ENCODE measurements around the gene IFNA1.
"Not testable (repeated sequence)": the region's sequence is repeated elsewhere in the genome, so short reads cannot be mapped to it uniquely, and the experiment has no call there.

Gene IFNA1

DNA sequence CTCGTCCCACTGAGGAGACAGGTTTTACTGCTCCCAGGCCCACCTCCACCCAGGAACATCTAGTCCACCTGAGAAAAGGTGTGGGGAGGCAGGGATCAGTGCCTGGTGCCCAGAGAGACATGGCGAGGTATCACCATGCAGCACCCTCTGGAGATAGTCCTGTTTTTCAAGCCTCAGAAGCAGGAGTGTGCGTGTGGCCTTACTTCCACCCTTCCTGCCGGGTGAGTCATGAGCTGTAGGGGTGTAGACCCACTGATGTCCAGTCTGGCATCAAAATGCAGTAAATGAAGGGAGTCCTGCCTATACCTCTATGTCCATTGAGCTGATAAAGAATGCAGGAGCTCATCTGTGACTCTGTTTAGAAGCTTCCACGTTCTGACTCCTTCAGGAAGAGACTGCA is 9.1 kb downstream of the IFNA1 start:
- not testable (repeated sequence) for DNase-seq

- no peak for DNase-seq
Observed at GRCh38 chr9:21450733-21451394, 10.6 kb downstream of the IFNA1 start.

GRCh38 chr9:21452681-21453080 is 12.4 kb downstream of the IFNA1 start:
- DNase-seq, result no peak

DNA sequence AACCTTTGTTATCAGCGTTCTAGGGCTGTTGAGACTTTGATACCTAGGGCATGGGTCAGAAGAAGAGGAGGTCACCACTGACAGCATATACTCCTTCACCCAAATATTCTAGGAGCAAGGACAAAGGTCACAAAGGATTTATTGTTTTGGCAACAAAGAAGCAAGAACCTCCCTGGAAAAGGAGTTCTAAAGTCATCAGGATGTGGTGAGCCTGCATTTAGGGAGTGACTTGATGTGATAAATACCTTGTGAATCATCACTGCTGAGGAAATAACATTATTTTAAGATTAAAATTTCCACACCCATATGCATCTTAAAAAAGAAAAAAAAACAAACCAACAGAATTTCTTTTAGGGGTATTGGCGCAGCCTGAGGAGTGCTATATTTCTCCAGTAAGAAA is 13.9 kb downstream of the IFNA1 start:
- DNase-seq, result no peak

DNA sequence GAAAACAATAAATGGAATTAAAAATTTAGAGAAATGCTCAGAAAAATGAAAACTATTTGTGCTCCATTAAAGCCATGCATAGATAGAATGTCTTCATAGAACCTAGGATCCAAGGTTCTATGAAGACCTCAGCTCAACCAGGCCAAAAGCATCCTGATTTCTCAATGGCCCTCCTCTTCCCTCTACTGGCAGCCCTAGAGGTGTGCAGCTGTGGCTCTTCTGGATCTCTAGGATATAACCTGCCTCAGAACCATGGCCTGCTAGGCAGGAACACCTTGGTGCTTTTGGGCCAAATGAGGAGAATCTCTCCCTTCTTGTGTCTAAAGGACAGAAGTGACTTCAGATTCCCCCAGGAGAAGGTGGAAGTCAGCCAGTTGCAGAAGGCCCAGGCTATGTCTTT is 15.1 kb downstream of the IFNA1 start:
- peak; percentile 8 to 41 for DNase-seq

GRCh38 chr9:21461377-21461776 is 21.1 kb downstream of the IFNA1 start:
- DNase-seq, result no peak

- DNase-seq, result no peak
Observed at GRCh38 chr9:21465138-21465537, 24.9 kb downstream of the IFNA1 start.

DNA sequence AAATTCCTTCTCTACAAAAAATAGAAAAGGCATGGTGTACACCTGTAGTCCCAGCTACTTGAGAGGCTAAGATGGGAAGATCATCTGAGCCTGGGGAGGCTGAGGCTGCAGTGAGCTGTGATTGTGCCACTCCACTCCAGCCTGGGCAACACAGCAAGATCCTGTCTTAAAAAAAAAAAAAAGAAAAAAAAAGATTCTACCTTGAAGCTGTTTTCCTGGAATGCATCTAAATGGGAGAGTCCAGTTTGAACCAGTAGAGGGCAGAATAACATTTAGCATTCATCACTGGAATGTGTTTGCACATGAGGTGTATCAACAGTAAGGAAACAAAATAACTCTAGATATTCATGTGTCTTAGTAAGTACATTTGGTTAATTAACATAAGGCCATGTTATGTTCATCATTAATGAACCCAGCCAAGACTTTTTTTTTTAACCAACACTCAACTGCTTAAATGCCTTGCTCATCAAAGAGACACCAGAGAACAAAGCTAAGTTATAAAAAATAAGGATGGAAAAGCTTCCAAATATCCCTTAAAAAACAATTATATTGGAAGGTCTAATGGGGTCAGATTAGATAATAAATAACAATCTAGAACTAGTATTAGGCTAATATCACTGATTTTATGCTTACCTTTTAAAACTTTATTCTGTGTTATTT is 25.8 kb downstream of the IFNA1 start:
- peak in 1 of 2 donors; percentile 68 for DNase-seq

GRCh38 chr9:21470126-21470525 is 29.9 kb downstream of the IFNA1 start:
- DNase-seq, result no peak

DNA sequence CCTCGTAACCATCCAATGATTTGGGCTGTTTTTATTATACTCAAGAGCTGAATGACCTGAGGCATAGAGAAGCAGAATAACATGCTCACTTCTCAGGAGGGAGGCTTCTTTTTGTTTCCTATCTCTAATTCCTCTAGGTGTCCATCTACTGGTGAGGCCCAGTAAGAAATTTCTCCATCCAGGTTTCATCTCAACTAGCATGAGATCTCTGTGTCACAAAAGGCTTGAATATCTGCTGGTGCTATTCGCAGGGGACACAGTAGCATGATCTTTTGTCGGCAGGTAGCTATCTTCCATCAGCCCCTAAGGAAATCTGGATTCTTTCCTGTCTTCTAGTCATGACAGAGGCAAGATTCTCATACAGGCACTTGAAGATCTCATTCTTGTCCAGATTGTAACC is 33.0 kb downstream of the IFNA1 start:
- no peak for DNase-seq

- DNase-seq, result no peak
Observed at GRCh38 chr9:21477466-21477865, 37.2 kb downstream of the IFNA1 start.

GRCh38 chr9:21479152-21479702 is 39.0 kb downstream of the IFNA1 start:
- DNase-seq, result no peak

DNA sequence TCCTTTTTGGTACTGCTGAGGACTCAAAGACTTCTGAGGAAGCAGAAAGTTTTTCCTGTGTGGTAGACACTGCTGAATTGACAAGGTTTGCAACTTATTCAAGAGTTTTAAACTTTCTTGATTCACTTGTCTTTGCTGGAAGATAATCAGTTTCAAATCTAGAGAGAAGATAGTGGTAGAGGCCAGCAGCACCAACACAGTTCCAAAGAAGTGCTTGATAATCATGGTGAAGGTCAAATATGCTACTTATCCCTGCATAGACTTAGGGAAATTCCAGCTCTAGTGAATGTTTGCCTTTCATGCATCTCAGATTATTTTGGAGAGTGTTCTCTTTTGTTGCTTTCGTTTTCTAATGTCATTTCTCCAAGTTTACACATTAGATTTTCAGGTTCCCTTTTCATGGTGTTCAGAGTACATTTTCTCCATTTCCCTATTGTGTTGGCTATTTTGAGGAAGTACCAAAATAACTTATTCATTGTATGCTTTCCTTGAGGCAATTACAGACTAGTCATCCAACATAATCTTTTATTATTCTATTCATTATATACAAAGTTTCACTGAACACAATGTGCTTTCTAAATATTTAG is 41.3 kb downstream of the IFNA1 start:
- DNase-seq, result no peak

- DNase-seq, result no peak
Observed at GRCh38 chr9:21482213-21482612, 42.0 kb downstream of the IFNA1 start, which contains the start of gene IFNE. Gene IFNE, minus strand, starts transcription at chr9:21482313. Its CDS starts 619 bp downstream, at chr9:21481694.
